Muscle of back (tissue), 11 donors: ENCODE results near the gene INAVA. TPM values are rescaled to one million over a fixed set of nuclear protein-coding genes. Genes with fewer than 3 reads are reported as not detected.
A peak's percentile ranks its signal among the peaks of the same experiment; 100 is the strongest.

Experiments used
- DNase-seq, 3 donors: peaks; one replicate each; pipeline versions ENCODE4 v3.0.0 to v3.0.0-alpha.2; 2013
- polyA plus RNA-seq, 10 donors: library from polyadenylated mRNA; unstranded; fragments of 120-200 nt; gene quantifications; one replicate each; pipeline ENCODE4 v1.2.1, GENCODE V29; 2013; ENCODE audit not compliant: insufficient read length in 10 of 10

INAVA gene
- polyA plus RNA-seq, 10 donors: 1.5 to 7.7 (median 2.2) TPM

- no peak for DNase-seq
Measured at GRCh38 chr1:200874694-200875093, 20.0 kb upstream of the INAVA start.

GRCh38 chr1:200875416-200875815 is 19.3 kb upstream of the INAVA start:
- DNase-seq: no peak

- no peak for DNase-seq
Measured at GRCh38 chr1:200877010-200877409, 17.7 kb upstream of the INAVA start.

- no peak for DNase-seq
Measured at GRCh38 chr1:200877839-200878551, 16.7 kb upstream of the INAVA start.

- no peak for DNase-seq
Measured at GRCh38 chr1:200880212-200880611, 14.5 kb upstream of the INAVA start.

GRCh38 chr1:200883118-200883517 is 11.6 kb upstream of the INAVA start:
- no peak for DNase-seq

- no peak for DNase-seq
Measured at GRCh38 chr1:200885623-200886402, 8.9 kb upstream of the INAVA start.

- no peak for DNase-seq
Measured at GRCh38 chr1:200886594-200886993, 8.1 kb upstream of the INAVA start.

- DNase-seq: no peak
Measured at GRCh38 chr1:200887036-200887435, 7.7 kb upstream of the INAVA start.

- DNase-seq: no peak
Measured at GRCh38 chr1:200887772-200888348, 6.8 kb upstream of the INAVA start.

GRCh38 chr1:200888349-200888838 is 6.3 kb upstream of the INAVA start:
- no peak for DNase-seq

- no peak for DNase-seq
Measured at GRCh38 chr1:200889571-200889970, 5.1 kb upstream of the INAVA start.

- DNase-seq: no peak
Measured at GRCh38 chr1:200890027-200890426, 4.7 kb upstream of the INAVA start.

- peak; percentile 24 to 80 (median 35) for DNase-seq
Measured at GRCh38 chr1:200890818-200891773, 3.6 kb upstream of the INAVA start.

- DNase-seq: no peak
Measured at GRCh38 chr1:200891774-200892157, 2.9 kb upstream of the INAVA start.

GRCh38 chr1:200892546-200892945 is 2.2 kb upstream of the INAVA start:
- no peak for DNase-seq

GRCh38 chr1:200892958-200893357 is 1.7 kb upstream of the INAVA start:
- DNase-seq: no peak

- DNase-seq: no peak
Measured at GRCh38 chr1:200893411-200893901, 1.2 kb upstream of the INAVA start.

- DNase-seq: no peak
Measured at GRCh38 chr1:200895443-200895789, 716 bp downstream of the INAVA start.

GRCh38 chr1:200895801-200896530 is 1.3 kb downstream of the INAVA start:
- no peak for DNase-seq
